ENCODE data around the gene BMPR1A. TPM values are rescaled to one million over a fixed set of nuclear protein-coding genes. Genes with fewer than 3 reads are reported as not detected.
A peak's percentile ranks its signal among the peaks of the same experiment; 100 is the strongest.

BMPR1A gene
- total and polyA plus RNA-seq, 9 of the 15 experiments (the other 6 are each of a cell fraction or from before 2014, with no cell fraction given): 1.6 to 17.5 (median 9.1) TPM

DNA sequence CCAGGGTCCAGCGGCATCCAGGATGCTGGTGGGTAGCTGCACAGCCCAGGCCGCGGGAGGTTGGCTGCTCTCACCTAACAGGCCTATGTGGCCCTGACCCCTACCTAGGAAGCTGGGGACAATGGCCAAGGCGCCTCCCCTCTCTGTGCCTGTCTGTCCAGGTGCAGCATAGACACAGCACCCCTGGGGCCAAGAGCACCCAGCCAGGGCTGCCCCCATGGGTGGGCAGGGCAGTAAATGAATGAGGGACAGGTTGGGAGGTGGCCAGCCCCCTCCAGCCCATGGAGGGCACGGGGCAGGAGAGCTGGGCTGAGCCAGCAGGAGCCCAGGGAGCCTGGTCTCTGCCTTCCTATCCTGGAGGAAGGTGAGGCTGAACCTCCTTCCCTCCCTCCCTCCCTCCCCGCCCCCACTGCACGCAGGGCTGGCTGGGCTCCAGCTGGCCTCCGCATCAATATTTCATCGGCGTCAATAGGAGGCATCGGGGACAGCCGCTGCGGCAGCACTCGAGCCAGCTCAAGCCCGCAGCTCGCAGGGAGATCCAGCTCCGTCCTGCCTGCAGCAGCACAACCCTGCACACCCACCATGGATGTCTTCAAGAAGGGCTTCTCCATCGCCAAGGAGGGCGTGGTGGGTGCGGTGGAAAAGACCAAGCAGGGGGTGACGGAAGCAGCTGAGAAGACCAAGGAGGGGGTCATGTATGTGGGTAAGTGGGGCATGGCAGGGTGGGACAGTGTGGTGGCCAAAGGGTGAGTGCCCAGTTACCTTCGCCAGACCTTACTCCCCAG lies 201.9 kb downstream of the BMPR1A start, which contains the start of gene SNCG (continued):
- TF ChIP-seq, protein P1, sequence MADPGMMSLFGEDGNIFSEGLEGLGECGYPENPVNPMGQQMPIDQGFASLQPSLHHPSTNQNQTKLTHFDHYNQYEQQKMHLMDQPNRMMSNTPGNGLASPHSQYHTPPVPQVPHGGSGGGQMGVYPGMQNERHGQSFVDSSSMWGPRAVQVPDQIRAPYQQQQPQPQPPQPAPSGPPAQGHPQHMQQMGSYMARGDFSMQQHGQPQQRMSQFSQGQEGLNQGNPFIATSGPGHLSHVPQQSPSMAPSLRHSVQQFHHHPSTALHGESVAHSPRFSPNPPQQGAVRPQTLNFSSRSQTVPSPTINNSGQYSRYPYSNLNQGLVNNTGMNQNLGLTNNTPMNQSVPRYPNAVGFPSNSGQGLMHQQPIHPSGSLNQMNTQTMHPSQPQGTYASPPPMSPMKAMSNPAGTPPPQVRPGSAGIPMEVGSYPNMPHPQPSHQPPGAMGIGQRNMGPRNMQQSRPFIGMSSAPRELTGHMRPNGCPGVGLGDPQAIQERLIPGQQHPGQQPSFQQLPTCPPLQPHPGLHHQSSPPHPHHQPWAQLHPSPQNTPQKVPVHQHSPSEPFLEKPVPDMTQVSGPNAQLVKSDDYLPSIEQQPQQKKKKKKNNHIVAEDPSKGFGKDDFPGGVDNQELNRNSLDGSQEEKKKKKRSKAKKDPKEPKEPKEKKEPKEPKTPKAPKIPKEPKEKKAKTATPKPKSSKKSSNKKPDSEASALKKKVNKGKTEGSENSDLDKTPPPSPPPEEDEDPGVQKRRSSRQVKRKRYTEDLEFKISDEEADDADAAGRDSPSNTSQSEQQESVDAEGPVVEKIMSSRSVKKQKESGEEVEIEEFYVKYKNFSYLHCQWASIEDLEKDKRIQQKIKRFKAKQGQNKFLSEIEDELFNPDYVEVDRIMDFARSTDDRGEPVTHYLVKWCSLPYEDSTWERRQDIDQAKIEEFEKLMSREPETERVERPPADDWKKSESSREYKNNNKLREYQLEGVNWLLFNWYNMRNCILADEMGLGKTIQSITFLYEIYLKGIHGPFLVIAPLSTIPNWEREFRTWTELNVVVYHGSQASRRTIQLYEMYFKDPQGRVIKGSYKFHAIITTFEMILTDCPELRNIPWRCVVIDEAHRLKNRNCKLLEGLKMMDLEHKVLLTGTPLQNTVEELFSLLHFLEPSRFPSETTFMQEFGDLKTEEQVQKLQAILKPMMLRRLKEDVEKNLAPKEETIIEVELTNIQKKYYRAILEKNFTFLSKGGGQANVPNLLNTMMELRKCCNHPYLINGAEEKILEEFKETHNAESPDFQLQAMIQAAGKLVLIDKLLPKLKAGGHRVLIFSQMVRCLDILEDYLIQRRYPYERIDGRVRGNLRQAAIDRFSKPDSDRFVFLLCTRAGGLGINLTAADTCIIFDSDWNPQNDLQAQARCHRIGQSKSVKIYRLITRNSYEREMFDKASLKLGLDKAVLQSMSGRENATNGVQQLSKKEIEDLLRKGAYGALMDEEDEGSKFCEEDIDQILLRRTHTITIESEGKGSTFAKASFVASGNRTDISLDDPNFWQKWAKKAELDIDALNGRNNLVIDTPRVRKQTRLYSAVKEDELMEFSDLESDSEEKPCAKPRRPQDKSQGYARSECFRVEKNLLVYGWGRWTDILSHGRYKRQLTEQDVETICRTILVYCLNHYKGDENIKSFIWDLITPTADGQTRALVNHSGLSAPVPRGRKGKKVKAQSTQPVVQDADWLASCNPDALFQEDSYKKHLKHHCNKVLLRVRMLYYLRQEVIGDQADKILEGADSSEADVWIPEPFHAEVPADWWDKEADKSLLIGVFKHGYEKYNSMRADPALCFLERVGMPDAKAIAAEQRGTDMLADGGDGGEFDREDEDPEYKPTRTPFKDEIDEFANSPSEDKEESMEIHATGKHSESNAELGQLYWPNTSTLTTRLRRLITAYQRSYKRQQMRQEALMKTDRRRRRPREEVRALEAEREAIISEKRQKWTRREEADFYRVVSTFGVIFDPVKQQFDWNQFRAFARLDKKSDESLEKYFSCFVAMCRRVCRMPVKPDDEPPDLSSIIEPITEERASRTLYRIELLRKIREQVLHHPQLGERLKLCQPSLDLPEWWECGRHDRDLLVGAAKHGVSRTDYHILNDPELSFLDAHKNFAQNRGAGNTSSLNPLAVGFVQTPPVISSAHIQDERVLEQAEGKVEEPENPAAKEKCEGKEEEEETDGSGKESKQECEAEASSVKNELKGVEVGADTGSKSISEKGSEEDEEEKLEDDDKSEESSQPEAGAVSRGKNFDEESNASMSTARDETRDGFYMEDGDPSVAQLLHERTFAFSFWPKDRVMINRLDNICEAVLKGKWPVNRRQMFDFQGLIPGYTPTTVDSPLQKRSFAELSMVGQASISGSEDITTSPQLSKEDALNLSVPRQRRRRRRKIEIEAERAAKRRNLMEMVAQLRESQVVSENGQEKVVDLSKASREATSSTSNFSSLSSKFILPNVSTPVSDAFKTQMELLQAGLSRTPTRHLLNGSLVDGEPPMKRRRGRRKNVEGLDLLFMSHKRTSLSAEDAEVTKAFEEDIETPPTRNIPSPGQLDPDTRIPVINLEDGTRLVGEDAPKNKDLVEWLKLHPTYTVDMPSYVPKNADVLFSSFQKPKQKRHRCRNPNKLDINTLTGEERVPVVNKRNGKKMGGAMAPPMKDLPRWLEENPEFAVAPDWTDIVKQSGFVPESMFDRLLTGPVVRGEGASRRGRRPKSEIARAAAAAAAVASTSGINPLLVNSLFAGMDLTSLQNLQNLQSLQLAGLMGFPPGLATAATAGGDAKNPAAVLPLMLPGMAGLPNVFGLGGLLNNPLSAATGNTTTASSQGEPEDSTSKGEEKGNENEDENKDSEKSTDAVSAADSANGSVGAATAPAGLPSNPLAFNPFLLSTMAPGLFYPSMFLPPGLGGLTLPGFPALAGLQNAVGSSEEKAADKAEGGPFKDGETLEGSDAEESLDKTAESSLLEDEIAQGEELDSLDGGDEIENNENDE (IDR thresholded peaks at IDR 0.05; ENCODE audit: low read depth, low read length): no peak
- no peak for TF ChIP-seq ZBTB12 (CRISPR knock-in tag; IDR thresholded peaks at IDR 0.05)
- 0 out of 2 replicates have a peak, but pooled peaks have one; percentile 2 for TF ChIP-seq MYC (IDR thresholded peaks at IDR 0.05; ENCODE audit: low read depth, low read length)
- no peak for TF ChIP-seq MYC (CRISPR knock-in tag; IDR thresholded peaks at IDR 0.05; ENCODE audit: borderline replicate concordance, low read depth)
- TF ChIP-seq, protein P2, sequence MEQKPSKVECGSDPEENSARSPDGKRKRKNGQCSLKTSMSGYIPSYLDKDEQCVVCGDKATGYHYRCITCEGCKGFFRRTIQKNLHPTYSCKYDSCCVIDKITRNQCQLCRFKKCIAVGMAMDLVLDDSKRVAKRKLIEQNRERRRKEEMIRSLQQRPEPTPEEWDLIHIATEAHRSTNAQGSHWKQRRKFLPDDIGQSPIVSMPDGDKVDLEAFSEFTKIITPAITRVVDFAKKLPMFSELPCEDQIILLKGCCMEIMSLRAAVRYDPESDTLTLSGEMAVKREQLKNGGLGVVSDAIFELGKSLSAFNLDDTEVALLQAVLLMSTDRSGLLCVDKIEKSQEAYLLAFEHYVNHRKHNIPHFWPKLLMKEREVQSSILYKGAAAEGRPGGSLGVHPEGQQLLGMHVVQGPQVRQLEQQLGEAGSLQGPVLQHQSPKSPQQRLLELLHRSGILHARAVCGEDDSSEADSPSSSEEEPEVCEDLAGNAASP (IDR thresholded peaks at IDR 0.05): no peak
- peak; percentile 76 for TF ChIP-seq MEIS2 (IDR thresholded peaks at IDR 0.05; ENCODE audit: partially characterized antibody)
- TF ChIP-seq PCBP2 (IDR thresholded peaks at IDR 0.05; ENCODE audit: low read depth, low read length, poor library complexity, severe bottlenecking): no peak
- TF ChIP-seq HOMEZ (CRISPR knock-in tag; IDR thresholded peaks at IDR 0.05): no peak
- peak; percentile 54 for TF ChIP-seq TAF1 (IDR thresholded peaks at IDR 0.05; ENCODE audit: control insufficient read depth, extremely low read depth, insufficient read depth, low read length, severe bottlenecking)

All from K562 (cell line).